B cell (primary cell): ENCODE measurements around the gene HAO2. TPM values are rescaled to one million over a fixed set of nuclear protein-coding genes. Genes with fewer than 3 reads are reported as not detected.

Experiments
- ATAC-seq: fragments of 200-7000 bp; cut with Tn5 transposase; one replicate; pipeline ENCODE4 v1.10.0; 2021; ENCODE audit warnings: low read depth, mild to moderate bottlenecking, moderate number of reproducible peaks, moderate library complexity
- CTCF ChIA-PET: fragments of 350-600 bp; sonication (Branson Sonifier 250); formaldehyde crosslinking; loops from one replicate; lab custom pipeline; 2021; ENCODE audit warnings: antibody characterized with exemption, inconsistent platforms; lab: Charles Lee
- POLR2A ChIA-PET: fragments of 350-600 bp; sonication (Branson Sonifier 250); formaldehyde crosslinking; loops from one replicate; lab custom pipeline; 2021; ENCODE audit warnings: antibody characterized with exemption; lab: Charles Lee
- DNase-seq: peaks from one replicate; pipeline ENCODE4 v3.0.0; 2013
- H2AFZ ChIP-seq: 2 replicates; pipeline ENCODE4 v1.6.1; 2012; ENCODE audit warnings: mild to moderate bottlenecking, low read depth, low read length; ENCODE audit not compliant: insufficient read depth, poor library complexity, severe bottlenecking
- H3K27ac ChIP-seq, 2 donors: 1 replicate in 1 of 2; 2 replicates in 1 of 2; pipeline ENCODE4 v1.5.1; 2012 to 2013; ENCODE audit warnings: low read length in 2 of 2, mild to moderate bottlenecking in 2 of 2, moderate library complexity in 1 of 2
- H3K27me3 ChIP-seq, 4 experiments: fragments of 200-600 bp in 1 of 4; sonication (generic) in 1 of 4; replicated peaks in 1 of 4; 1 replicate in 2 of 4; 2 replicates in 2 of 4; pipeline versions ENCODE4 v1.6.1 to v1.7.0; 2013 to 2016; ENCODE audit warnings: low read length in 3 of 4, mild to moderate bottlenecking in 2 of 4, mixed read lengths in 1 of 4, moderate library complexity in 1 of 4; ENCODE audit not compliant: insufficient read depth in 4 of 4, control insufficient read depth in 3 of 4; ENCODE audit errors: control extremely low read depth in 1 of 4
- H3K36me3 ChIP-seq, 2 experiments: replicated peaks in 1 of 2; 1 replicate in 1 of 2; 2 replicates in 1 of 2; pipeline versions ENCODE4 v1.6.1 to v1.7.1; 2013; ENCODE audit warnings: low read length in 1 of 2; ENCODE audit not compliant: insufficient read depth in 2 of 2, control insufficient read depth in 1 of 2; ENCODE audit errors: control extremely low read depth in 1 of 2, extremely low read depth in 1 of 2
- H3K4me1 ChIP-seq, 2 donors: fragments of 200-600 bp in 1 of 2; sonication (generic) in 1 of 2; 1 replicate in 1 of 2; 2 replicates in 1 of 2; pipeline versions ENCODE4 v1.5.1 to v1.6.1; 2013 to 2017; ENCODE audit warnings: low read length in 2 of 2; ENCODE audit not compliant: control insufficient read depth in 2 of 2, insufficient read depth in 2 of 2
- H3K4me2 ChIP-seq: replicated peaks from 2 replicates; pipeline ENCODE3; 2012; ENCODE audit warnings: mild to moderate bottlenecking, low read depth, low read length; ENCODE audit not compliant: poor library complexity, severe bottlenecking
- H3K4me3 ChIP-seq, 5 experiments: fragments of 200-600 bp in 1 of 5; sonication (generic) in 1 of 5; 1 replicate in 3 of 5; 2 replicates in 2 of 5; pipeline versions ENCODE4 v1.5.1 to v1.7.0; 2011 to 2016; ENCODE audit warnings: low read length in 4 of 5, mild to moderate bottlenecking in 4 of 5, low read depth in 2 of 5, control low read depth in 1 of 5, moderate library complexity in 1 of 5; ENCODE audit not compliant: insufficient read depth in 1 of 5; ENCODE audit errors: control extremely low read depth in 1 of 5, extremely low read depth in 1 of 5
- H3K79me2 ChIP-seq: fragments of 200-600 bp; sonication (generic); one replicate; pipeline ENCODE4 v1.6.0; 2016; ENCODE audit warnings: low read length; ENCODE audit not compliant: control insufficient read depth, insufficient read depth
- H3K9ac ChIP-seq: fragments of 200-600 bp; sonication (generic); 2 replicates; pipeline ENCODE4 v1.6.1; 2017; ENCODE audit warnings: mild to moderate bottlenecking, low read length, moderate library complexity
- H3K9me3 ChIP-seq, 3 donors: one replicate each; pipeline versions ENCODE4 v1.6.1 to v1.7.1; 2013; ENCODE audit warnings: low read length in 2 of 3; ENCODE audit not compliant: control insufficient read depth in 2 of 3, insufficient read depth in 1 of 3; ENCODE audit errors: control extremely low read depth in 1 of 3
- H4K20me1 ChIP-seq: 2 replicates; pipeline ENCODE4 v1.6.0; 2012; ENCODE audit warnings: mild to moderate bottlenecking, low read length; ENCODE audit not compliant: insufficient read depth, control insufficient read depth, poor library complexity, severe bottlenecking
- H3K27ac Mint-ChIP-seq: one replicate; pipeline ENCODE4 v1.8.0; 2021; ENCODE audit warnings: mixed read lengths
- H3K27me3 Mint-ChIP-seq: one replicate; pipeline ENCODE4 v1.8.0; 2021; ENCODE audit warnings: mixed read lengths
- H3K4me1 Mint-ChIP-seq: one replicate; pipeline ENCODE4 v1.8.0; 2021; ENCODE audit warnings: mixed read lengths
- H3K4me3 Mint-ChIP-seq: one replicate; pipeline ENCODE4 v1.8.0; 2021; ENCODE audit warnings: mixed read lengths
- H3K9me3 Mint-ChIP-seq: one replicate; pipeline ENCODE4 v1.8.0; 2022; ENCODE audit warnings: mixed read lengths; ENCODE audit not compliant: insufficient read depth
- EZH2 ChIP-seq: IDR thresholded peaks from 2 replicates; pipeline ENCODE4 v1.6.1; 2012; ENCODE audit warnings: borderline replicate concordance, low read depth, mild to moderate bottlenecking, moderate library complexity, low read length; ENCODE audit not compliant: insufficient read depth, poor library complexity, severe bottlenecking
- WGBS: methylation state at CpG from one replicate; pipeline ENCODE4 v1.1.5; 2013; ENCODE audit warnings: missing lambda C conversion rate; ENCODE audit not compliant: insufficient coverage; 5-methylcytosine and 5-hydroxymethylcytosine counted together
- intact Hi-C: fragments of 100-400 bp; cut with micrococcal nuclease; formaldehyde crosslinking; loops from one replicate; pipeline ENCODE4 v1.10.0; 2022
- polyA plus RNA-seq: library from polyadenylated mRNA; depleted of rRNA; stranded (reverse); fragments of >200 nt; gene quantifications from 2 replicates; pipeline ENCODE4 v1.2.3, GENCODE V29; 2012
- total RNA-seq, 2 donors: library from RNA; stranded (reverse); fragments of 120-200 nt in 1 of 2; gene quantifications; 1 replicate in 1 of 2; 2 replicates in 1 of 2; pipeline versions ENCODE4 v1.2.3 to v1.2.4, GENCODE V29; 2013 to 2022
- TF ChIP-seq, protein P1 (sequence below): fragments of 200-600 bp; IDR thresholded peaks from one replicate; pipeline ENCODE4 v1.8.0; 2022; ENCODE audit warnings: antibody characterized with exemption, mild to moderate bottlenecking

The HAO2 gene
- total and polyA plus RNA-seq, 2 donors (not counting 1 experiment from before 2014, with no cell fraction given) = not detected

DNA sequence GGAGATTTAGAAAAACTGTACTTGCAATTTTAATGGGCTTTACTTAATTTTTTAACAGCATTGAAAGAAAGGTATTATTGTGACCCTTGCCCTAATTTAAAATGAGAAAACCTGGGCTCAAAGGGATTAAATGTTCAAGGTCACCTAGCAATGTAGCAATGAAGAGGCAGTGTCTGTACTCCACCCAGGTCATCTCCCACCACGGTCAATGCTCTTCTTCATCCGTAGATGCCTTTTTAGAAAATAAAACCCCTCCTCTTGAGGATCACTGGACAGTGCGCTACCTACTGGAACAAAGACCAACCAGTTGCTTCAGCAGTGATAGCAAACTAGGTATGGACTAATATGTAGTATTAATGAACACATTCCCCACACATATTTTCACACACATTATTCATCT is 29.8 kb upstream of the HAO2 start:
- no peak for ATAC-seq
- DNase-seq = no peak
- no peaks in the 10 kb centered on the region for H3K9me3 Mint-ChIP-seq
- WGBS = 93% methylated on average over 2 of the region's 3 CpGs
- peaks cover 0 to 8% (median 0%) of the 10 kb centered on the region in 4 experiments for H3K27me3 ChIP-seq
- H3K4me3 Mint-ChIP-seq = no peak overlapping the region
- H2AFZ ChIP-seq = no peak overlapping the region
- H3K4me1 ChIP-seq = no peaks in the 10 kb centered on the region
- no peak overlapping the region for H3K27ac ChIP-seq
- no peaks in the 10 kb centered on the region for H3K4me1 Mint-ChIP-seq
- CTCF ChIA-PET = no interaction called here
- H3K9me3 ChIP-seq = peaks cover 0 to 5% (median 0%) of the 10 kb centered on the region in 3 donors
- H3K79me2 ChIP-seq = no peaks in the 10 kb centered on the region
- intact Hi-C loops = no loop called here
- no peak overlapping the region for H3K9ac ChIP-seq
- H3K27me3 Mint-ChIP-seq = no peaks in the 10 kb centered on the region
- no peak overlapping the region for H3K4me2 ChIP-seq
- no peaks in the 10 kb centered on the region for H4K20me1 ChIP-seq
- no peak overlapping the region for H3K27ac Mint-ChIP-seq
- H3K4me3 ChIP-seq = no peak overlapping the region
- no peaks in the 10 kb centered on the region for H3K36me3 ChIP-seq
- no peak for TF ChIP-seq EZH2
- TF ChIP-seq, protein P1, sequence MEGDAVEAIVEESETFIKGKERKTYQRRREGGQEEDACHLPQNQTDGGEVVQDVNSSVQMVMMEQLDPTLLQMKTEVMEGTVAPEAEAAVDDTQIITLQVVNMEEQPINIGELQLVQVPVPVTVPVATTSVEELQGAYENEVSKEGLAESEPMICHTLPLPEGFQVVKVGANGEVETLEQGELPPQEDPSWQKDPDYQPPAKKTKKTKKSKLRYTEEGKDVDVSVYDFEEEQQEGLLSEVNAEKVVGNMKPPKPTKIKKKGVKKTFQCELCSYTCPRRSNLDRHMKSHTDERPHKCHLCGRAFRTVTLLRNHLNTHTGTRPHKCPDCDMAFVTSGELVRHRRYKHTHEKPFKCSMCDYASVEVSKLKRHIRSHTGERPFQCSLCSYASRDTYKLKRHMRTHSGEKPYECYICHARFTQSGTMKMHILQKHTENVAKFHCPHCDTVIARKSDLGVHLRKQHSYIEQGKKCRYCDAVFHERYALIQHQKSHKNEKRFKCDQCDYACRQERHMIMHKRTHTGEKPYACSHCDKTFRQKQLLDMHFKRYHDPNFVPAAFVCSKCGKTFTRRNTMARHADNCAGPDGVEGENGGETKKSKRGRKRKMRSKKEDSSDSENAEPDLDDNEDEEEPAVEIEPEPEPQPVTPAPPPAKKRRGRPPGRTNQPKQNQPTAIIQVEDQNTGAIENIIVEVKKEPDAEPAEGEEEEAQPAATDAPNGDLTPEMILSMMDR = no peak
- POLR2A ChIA-PET = no interaction called here

GRCh38 chr1:119340861-119341261 is 27.7 kb upstream of the HAO2 start:
- POLR2A ChIA-PET = no interaction called here
- intact Hi-C loops = no loop called here
- Histone ChIP-seq H3K9ac (no peak overlapping the region), H3K4me3 (no peak overlapping the region), H3K4me2 (no peak overlapping the region), H3K4me1 (no peaks in the 10 kb centered on the region), H2AFZ (no peak overlapping the region), H3K9me3 (peaks cover 0 to 3% (median 3%) of the 10 kb centered on the region in 3 donors), H3K79me2 (no peaks in the 10 kb centered on the region), H3K36me3 (no peaks in the 10 kb centered on the region), H3K27ac (no peak overlapping the region), H4K20me1 (no peaks in the 10 kb centered on the region), H3K27me3 (peaks cover 0 to 7% (median 0%) of the 10 kb centered on the region in 4 experiments)
- no peak overlapping the region for H3K4me3 Mint-ChIP-seq
- CTCF ChIA-PET = interaction anchor here (0.6 kb wide), 1 partner anchor 146 kb away, joined by 3 read pairs; no protein-coding TSS in a partner anchor
- DNase-seq (no peak), ATAC-seq (no peak)
- no peak overlapping the region for H3K27ac Mint-ChIP-seq
- H3K9me3 Mint-ChIP-seq = peaks cover 1% of the 10 kb centered on the region
- TF ChIP-seq EZH2 = no peak
- TF ChIP-seq, protein P1 = no peak
- no peaks in the 10 kb centered on the region for H3K4me1 Mint-ChIP-seq
- H3K27me3 Mint-ChIP-seq = no peaks in the 10 kb centered on the region
